Trophoblast cell (in vitro differentiated cells and primary cell): Measurements from ENCODE around the gene LRRC56.
"Not testable (repeated sequence)": the region's sequence is repeated elsewhere in the genome, so short reads cannot be mapped to it uniquely, and the experiment has no call there.

Source experiments
- DNase-seq, 2 donors: peaks; one replicate each; pipeline ENCODE4 v3.0.0-alpha.2; 2016
- H2AFZ ChIP-seq: 2 replicates; pipeline ENCODE4 v1.6.1; 2013; ENCODE audit warnings: low read length, moderate library complexity, mild to moderate bottlenecking; ENCODE audit not compliant: insufficient read depth, poor library complexity
- H2AK5ac ChIP-seq: 2 replicates; pipeline ENCODE4 v1.6.1; 2013; ENCODE audit warnings: mild to moderate bottlenecking, low read length
- H2BK120ac ChIP-seq: 2 replicates; pipeline ENCODE4 v1.6.1; 2013; ENCODE audit warnings: low read length, mild to moderate bottlenecking, moderate library complexity; ENCODE audit not compliant: insufficient read depth, poor library complexity
- H2BK12ac ChIP-seq: 2 replicates; pipeline ENCODE4 v1.6.1; 2013; ENCODE audit warnings: mild to moderate bottlenecking, low read length, moderate library complexity
- H2BK5ac ChIP-seq: 2 replicates; pipeline ENCODE4 v1.6.1; 2013; ENCODE audit warnings: low read length, low read depth, moderate library complexity, mild to moderate bottlenecking; ENCODE audit not compliant: poor library complexity
- H3K14ac ChIP-seq: 2 replicates; pipeline ENCODE4 v1.6.1; 2013; ENCODE audit warnings: mild to moderate bottlenecking, low read length
- H3K18ac ChIP-seq: 2 replicates; pipeline ENCODE4 v1.6.1; 2013; ENCODE audit warnings: mild to moderate bottlenecking, low read length
- H3K23ac ChIP-seq: 2 replicates; pipeline ENCODE4 v1.6.1; 2013; ENCODE audit warnings: low read length
- H3K27ac ChIP-seq: 2 replicates; pipeline ENCODE4 v1.5.1; 2013; ENCODE audit warnings: low read depth, mild to moderate bottlenecking, inconsistent platforms, low read length, moderate library complexity
- H3K27me3 ChIP-seq: 2 replicates; pipeline ENCODE4 v1.6.1; 2013; ENCODE audit warnings: inconsistent platforms, mild to moderate bottlenecking, low read length, moderate library complexity; ENCODE audit not compliant: insufficient read depth
- H3K36me3 ChIP-seq, 2 experiments: 1 replicate in 1 of 2; 2 replicates in 1 of 2; pipeline ENCODE4 v1.6.1; 2013; ENCODE audit warnings: low read length in 2 of 2, mild to moderate bottlenecking in 2 of 2, moderate library complexity in 1 of 2; ENCODE audit not compliant: insufficient read depth in 2 of 2, control insufficient read depth in 1 of 2
- H3K4ac ChIP-seq: 2 replicates; pipeline ENCODE4 v1.6.1; 2013; ENCODE audit warnings: low read depth, mild to moderate bottlenecking, low read length, moderate library complexity
- H3K4me1 ChIP-seq, 2 experiments: 1 replicate in 1 of 2; 2 replicates in 1 of 2; pipeline ENCODE4 v1.6.1; 2013; ENCODE audit warnings: low read length in 2 of 2, mild to moderate bottlenecking in 2 of 2, moderate library complexity in 1 of 2; ENCODE audit not compliant: insufficient read depth in 2 of 2, control insufficient read depth in 1 of 2
- H3K4me2 ChIP-seq: 2 replicates; pipeline ENCODE4 v1.6.1; 2013; ENCODE audit warnings: inconsistent platforms, mild to moderate bottlenecking, low read length, moderate library complexity
- H3K4me3 ChIP-seq: 2 replicates; pipeline ENCODE4 v1.5.1; 2013; ENCODE audit warnings: mild to moderate bottlenecking, low read depth, low read length, inconsistent platforms
- H3K79me1 ChIP-seq: one replicate; pipeline ENCODE4 v1.6.1; 2013; ENCODE audit warnings: low read length
- H3K79me2 ChIP-seq: 2 replicates; pipeline ENCODE4 v1.6.1; 2013; ENCODE audit warnings: low read length, mild to moderate bottlenecking; ENCODE audit not compliant: control insufficient read depth, insufficient read depth, poor library complexity
- H3K9ac ChIP-seq: 2 replicates; pipeline ENCODE4 v1.6.1; 2013; ENCODE audit warnings: mild to moderate bottlenecking, low read length
- H3K9me3 ChIP-seq: 2 replicates; pipeline ENCODE4 v1.6.1; 2013; ENCODE audit warnings: low read depth, mild to moderate bottlenecking, control low read depth, inconsistent platforms, low read length; ENCODE audit not compliant: insufficient read depth
- H4K12ac ChIP-seq: 2 replicates; pipeline ENCODE4 v1.6.1; 2013; ENCODE audit warnings: low read depth, mild to moderate bottlenecking, low read length, moderate library complexity
- H4K8ac ChIP-seq: 2 replicates; pipeline ENCODE4 v1.6.1; 2013; ENCODE audit warnings: low read depth, mild to moderate bottlenecking, low read length, moderate library complexity
- H4K91ac ChIP-seq: one replicate; pipeline ENCODE4 v1.6.1; 2013; ENCODE audit warnings: low read depth, mild to moderate bottlenecking, low read length, moderate library complexity
- WGBS: extraction: QIAGEN DNeasy Blood & Tissue Kit; methylation state at CpG from one replicate; pipeline ENCODE4 v1.1.7; 2013; ENCODE audit warnings: missing lambda C conversion rate; ENCODE audit not compliant: insufficient read length, insufficient coverage; ENCODE audit errors: extremely low coverage; 5-methylcytosine and 5-hydroxymethylcytosine counted together

The LRRC56 gene

DNA sequence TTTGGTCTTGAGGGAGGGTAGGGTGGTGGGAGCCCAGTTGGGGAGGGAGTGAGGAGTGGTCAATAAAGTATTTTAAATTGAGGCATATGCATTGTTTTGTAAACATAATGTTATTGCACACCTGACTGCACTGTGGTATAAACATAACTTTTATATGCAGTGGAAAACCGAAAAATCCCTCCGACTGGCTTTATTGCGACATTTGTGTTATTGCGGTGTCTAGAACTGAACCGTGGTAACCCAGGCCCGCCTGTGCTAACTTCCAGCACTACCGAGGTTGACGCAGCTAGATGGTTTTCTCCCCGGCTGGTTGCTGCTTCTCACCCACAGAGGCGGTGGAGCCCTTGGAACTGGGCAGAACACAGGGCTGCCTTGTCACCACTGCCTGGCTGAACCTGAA lies 22.7 kb upstream of the LRRC56 start:
- DNase-seq = no peak
- no peak overlapping the region for H3K27ac ChIP-seq
- H2BK12ac ChIP-seq = no peak overlapping the region
- no peak overlapping the region for H4K12ac ChIP-seq
- H3K14ac ChIP-seq = no peak overlapping the region
- H3K4me3 ChIP-seq = no peak overlapping the region
- no peaks in the 10 kb centered on the region for H3K79me2 ChIP-seq
- no peak overlapping the region for H2BK5ac ChIP-seq
- H2BK120ac ChIP-seq = no peak overlapping the region
- H3K36me3 ChIP-seq = peaks cover 18 to 23% of the 10 kb centered on the region in 2 experiments
- WGBS = no CpG with 5 or more reads among the region's 10 CpGs
- no peak overlapping the region for H3K4me2 ChIP-seq
- H2AK5ac ChIP-seq = no peak overlapping the region
- no peaks in the 10 kb centered on the region for H3K79me1 ChIP-seq
- H3K27me3 ChIP-seq = no peaks in the 10 kb centered on the region
- no peak overlapping the region for H4K91ac ChIP-seq
- no peak overlapping the region for H3K18ac ChIP-seq
- no peak overlapping the region for H3K9ac ChIP-seq
- H4K8ac ChIP-seq = no peak overlapping the region
- peaks cover 21% of the 10 kb centered on the region for H3K9me3 ChIP-seq
- no peak overlapping the region for H3K4ac ChIP-seq
- no peak overlapping the region for H3K23ac ChIP-seq
- peaks cover 2 to 3% of the 10 kb centered on the region in 2 experiments for H3K4me1 ChIP-seq
- no peak overlapping the region for H2AFZ ChIP-seq

- Histone ChIP-seq H3K9me3 (peaks cover 21% of the 10 kb centered on the region), H3K18ac (no peak overlapping the region)
Measured at GRCh38 chr11:515131-515530, 22.2 kb upstream of the LRRC56 start.

GRCh38 chr11:516400-516799 lies 20.9 kb upstream of the LRRC56 start:
- peaks cover 11 to 17% of the 10 kb centered on the region in 2 experiments for H3K36me3 ChIP-seq
- no peak overlapping the region for H2BK12ac ChIP-seq
- H3K79me1 ChIP-seq = no peaks in the 10 kb centered on the region
- no peak for DNase-seq
- H3K9ac ChIP-seq = no peak overlapping the region
- no peak overlapping the region for H3K27ac ChIP-seq
- H3K9me3 ChIP-seq = peaks cover 26% of the 10 kb centered on the region
- no CpG with 5 or more reads among the region's 4 CpGs for WGBS
- no peak overlapping the region for H4K8ac ChIP-seq
- H4K12ac ChIP-seq = no peak overlapping the region
- H3K14ac ChIP-seq = no peak overlapping the region
- H4K91ac ChIP-seq = no peak overlapping the region
- no peak overlapping the region for H2AK5ac ChIP-seq
- H3K18ac ChIP-seq = no peak overlapping the region
- H3K4me3 ChIP-seq = no peak overlapping the region
- no peaks in the 10 kb centered on the region for H3K79me2 ChIP-seq
- no peak overlapping the region for H3K23ac ChIP-seq
- H3K4ac ChIP-seq = no peak overlapping the region
- no peak overlapping the region for H3K4me2 ChIP-seq
- H2AFZ ChIP-seq = no peak overlapping the region
- peaks cover 2 to 3% of the 10 kb centered on the region in 2 experiments for H3K4me1 ChIP-seq
- no peak overlapping the region for H2BK5ac ChIP-seq
- no peak overlapping the region for H2BK120ac ChIP-seq
- no peaks in the 10 kb centered on the region for H3K27me3 ChIP-seq

More at GRCh38 chr11:515131-515530, 22.2 kb upstream of the LRRC56 start:
- H2AFZ ChIP-seq = no peak overlapping the region
- no peaks in the 10 kb centered on the region for H3K27me3 ChIP-seq
- H3K14ac ChIP-seq = no peak overlapping the region
- peaks cover 2 to 3% of the 10 kb centered on the region in 2 experiments for H3K4me1 ChIP-seq
- H4K91ac ChIP-seq = no peak overlapping the region
- H4K12ac ChIP-seq = no peak overlapping the region
- no peak overlapping the region for H2BK5ac ChIP-seq
- H3K23ac ChIP-seq = no peak overlapping the region
- no peak overlapping the region for H4K8ac ChIP-seq
- peaks cover 14 to 20% of the 10 kb centered on the region in 2 experiments for H3K36me3 ChIP-seq
- H2BK120ac ChIP-seq = no peak overlapping the region
- no peak overlapping the region for H2AK5ac ChIP-seq
- no peak overlapping the region for H3K4me2 ChIP-seq
- no peaks in the 10 kb centered on the region for H3K79me2 ChIP-seq
- no CpG with 5 or more reads among the region's 6 CpGs for WGBS
- H3K9ac ChIP-seq = no peak overlapping the region
- H3K27ac ChIP-seq = no peak overlapping the region
- no peak overlapping the region for H2BK12ac ChIP-seq
- no peak overlapping the region for H3K4ac ChIP-seq
- no peak overlapping the region for H3K4me3 ChIP-seq
- no peak for DNase-seq
- no peaks in the 10 kb centered on the region for H3K79me1 ChIP-seq

GRCh38 chr11:516918-517685 lies 20.2 kb upstream of the LRRC56 start:
- not testable (repeated sequence) for H4K91ac ChIP-seq, H4K12ac ChIP-seq, H3K9ac ChIP-seq, H3K4ac ChIP-seq, H2BK12ac ChIP-seq, H3K27ac ChIP-seq, H3K27me3 ChIP-seq, H3K18ac ChIP-seq, H3K14ac ChIP-seq, H2BK120ac ChIP-seq, H2BK5ac ChIP-seq, DNase-seq, H4K8ac ChIP-seq, H3K4me1 ChIP-seq, H3K79me1 ChIP-seq, H2AK5ac ChIP-seq, H3K4me2 ChIP-seq, H3K79me2 ChIP-seq, H3K4me3 ChIP-seq, H2AFZ ChIP-seq, H3K23ac ChIP-seq
- WGBS = no CpG with 5 or more reads among the region's 43 CpGs
- H3K36me3 ChIP-seq = peaks cover 11 to 16% of the 10 kb centered on the region in 2 experiments
- H3K9me3 ChIP-seq = peaks cover 26% of the 10 kb centered on the region
